HG02970 (cell line): ENCODE results near the gene SRGAP2C.
"Not testable (repeated sequence)": the region's sequence is repeated elsewhere in the genome, so short reads cannot be mapped to it uniquely, and the experiment has no call there.

Experiments
- ATAC-seq: cut with Tn5 transposase; IDR thresholded peaks from one replicate; pipeline ENCODE4 v1.9.1; 2021; ENCODE audit warnings: mild to moderate bottlenecking, moderate library complexity, moderate number of reproducible peaks; ENCODE audit not compliant: unreplicated experiment, low FRiP score

Gene SRGAP2C

DNA sequence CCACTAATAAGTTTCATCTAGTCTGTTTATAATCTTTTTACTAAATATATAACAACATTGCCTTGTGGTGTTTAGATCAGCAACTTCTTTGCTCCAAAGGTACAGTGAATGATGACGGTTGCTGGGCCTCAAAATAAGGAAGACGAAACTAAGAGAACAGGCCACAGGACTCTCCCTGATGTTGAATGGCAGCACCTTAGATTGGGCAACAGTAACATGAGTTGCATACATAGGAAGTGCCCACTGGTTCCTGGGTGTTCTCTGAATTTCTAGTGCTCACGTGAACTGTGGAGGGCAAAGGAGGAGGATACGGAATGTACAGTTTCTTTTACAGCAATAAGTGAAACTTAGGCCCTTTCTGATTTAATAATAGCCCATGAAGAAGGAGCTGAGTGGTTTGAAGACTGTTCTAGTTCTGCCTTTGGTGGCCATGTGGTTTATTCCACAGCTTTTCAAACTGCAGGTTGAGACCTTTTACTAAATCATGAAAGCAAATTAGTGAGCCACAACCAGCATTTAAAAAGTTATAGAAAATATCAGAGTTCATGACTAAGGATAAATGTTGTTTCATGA is 86.5 kb downstream of the SRGAP2C start:
- ATAC-seq: not testable (repeated sequence)

GRCh38 chr1:121275435-121275834 is 90.7 kb downstream of the SRGAP2C start:
- ATAC-seq: not testable (repeated sequence)

GRCh38 chr1:121278202-121278601 is 93.4 kb downstream of the SRGAP2C start:
- ATAC-seq: not testable (repeated sequence)

DNA sequence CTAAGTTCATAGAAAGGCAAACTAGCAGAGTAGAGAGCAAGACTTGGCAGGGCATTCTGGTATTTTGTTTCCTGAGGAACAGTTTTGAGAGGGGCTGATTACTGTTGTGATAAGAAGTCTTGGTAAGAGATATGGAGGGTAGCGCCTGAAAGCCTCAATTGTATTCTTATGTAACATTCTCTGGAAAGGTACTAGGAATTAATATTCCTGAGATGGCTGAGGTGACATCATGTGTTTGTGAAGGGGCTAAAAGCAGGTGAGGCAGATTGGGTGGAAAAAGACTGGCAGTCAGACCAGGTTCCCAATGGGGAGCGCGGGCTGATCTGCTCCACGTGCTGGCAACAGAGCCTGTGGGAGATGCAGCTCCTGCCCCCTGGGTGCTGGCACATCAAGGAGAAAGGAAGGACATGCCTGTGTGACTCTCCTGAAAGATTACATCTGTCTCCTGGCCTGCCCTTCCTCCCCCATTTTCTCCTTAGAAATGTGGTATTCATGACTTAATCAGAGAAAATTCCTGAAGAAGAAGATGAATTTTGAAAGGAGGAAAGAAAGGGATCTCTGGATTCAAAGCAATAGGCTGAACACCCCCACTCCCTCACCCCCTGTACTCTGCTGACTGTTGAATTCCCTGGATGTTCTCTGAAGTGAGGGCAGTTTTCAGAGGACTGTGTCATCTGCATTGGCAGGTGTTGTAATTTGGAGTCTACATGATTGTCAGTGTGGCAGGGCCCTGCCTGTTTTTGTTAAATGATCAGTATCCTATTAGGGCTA is 94.2 kb downstream of the SRGAP2C start:
- ATAC-seq: not testable (repeated sequence)

DNA sequence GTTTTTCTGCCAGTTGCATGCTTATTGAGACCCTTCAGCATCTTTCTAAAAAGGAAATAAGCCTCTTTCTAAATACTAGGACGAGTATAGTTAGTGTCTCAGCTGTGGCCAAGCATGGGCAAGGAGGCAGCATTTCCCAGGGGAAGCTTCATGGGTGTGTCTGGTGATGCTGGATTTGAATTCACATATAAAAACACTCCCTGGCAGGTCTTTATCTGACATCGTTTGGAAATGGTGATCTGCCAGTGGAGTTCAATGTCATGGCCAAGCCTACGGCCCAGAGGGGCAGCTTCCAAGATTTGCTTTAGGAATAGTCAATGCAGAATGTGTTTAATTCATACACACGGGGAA is 94.7 kb downstream of the SRGAP2C start:
- not testable (repeated sequence) for ATAC-seq

DNA sequence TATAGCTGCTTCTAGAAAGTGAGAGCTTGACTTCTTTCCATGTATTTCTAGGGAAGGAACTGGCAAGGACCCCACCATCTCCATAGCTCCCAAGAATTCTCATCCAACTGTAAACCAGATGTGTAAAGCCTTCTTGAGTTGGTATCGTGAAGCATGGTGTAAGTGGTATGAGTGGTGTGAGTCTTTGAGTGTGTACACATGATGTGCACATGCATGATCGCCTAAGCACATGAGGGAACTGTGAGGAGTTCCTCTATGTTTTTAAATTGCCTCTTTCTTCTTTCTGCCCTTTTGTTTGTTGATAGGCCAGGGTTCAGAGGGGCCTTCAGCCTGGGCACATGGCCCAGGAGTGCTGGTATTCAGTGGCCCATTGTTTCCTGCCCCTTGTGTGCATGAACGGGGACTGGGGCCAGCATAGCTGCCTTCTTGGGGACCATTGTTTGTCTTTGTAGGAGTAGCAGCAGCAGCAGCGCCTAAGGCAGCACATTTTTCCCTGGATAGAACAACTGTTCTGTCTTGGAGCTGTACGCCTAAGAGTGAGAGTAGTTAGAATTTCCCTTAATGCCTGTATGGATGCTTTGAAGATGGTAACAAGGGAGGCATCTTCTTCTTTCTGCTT is 96.0 kb downstream of the SRGAP2C start:
- ATAC-seq: not testable (repeated sequence)

- not testable (repeated sequence) for ATAC-seq
These were observed 96.7 kb downstream of the SRGAP2C start for GRCh38 chr1:121281480-121281879.

DNA sequence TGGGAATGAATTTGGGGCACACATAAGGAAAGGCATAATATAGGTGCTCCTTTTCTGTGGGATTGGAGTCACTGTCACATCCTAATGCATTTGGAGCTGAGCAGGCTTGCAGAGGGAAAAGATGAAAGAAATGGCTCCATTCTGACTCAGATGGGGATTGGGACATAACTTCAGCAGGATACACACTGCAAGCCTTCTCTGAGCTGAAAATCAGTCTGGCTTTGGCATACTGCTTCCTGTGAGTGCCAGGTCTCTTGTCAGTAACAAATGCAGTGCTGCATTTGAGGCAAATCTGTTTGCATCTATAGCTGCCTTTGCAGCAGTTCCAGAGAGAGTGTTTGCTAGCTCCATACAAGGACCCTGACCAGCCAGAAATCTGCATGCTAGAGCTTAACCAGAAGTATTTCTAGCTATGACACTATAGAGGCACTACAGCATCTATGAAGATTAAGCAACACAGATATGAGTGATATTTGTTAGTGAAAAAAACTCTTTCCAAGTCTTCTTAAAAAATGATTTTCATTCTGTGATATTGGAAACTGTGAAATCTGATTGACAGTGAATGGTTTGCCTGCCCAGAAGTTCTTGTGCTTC is 98.9 kb downstream of the SRGAP2C start:
- ATAC-seq: not testable (repeated sequence)

DNA sequence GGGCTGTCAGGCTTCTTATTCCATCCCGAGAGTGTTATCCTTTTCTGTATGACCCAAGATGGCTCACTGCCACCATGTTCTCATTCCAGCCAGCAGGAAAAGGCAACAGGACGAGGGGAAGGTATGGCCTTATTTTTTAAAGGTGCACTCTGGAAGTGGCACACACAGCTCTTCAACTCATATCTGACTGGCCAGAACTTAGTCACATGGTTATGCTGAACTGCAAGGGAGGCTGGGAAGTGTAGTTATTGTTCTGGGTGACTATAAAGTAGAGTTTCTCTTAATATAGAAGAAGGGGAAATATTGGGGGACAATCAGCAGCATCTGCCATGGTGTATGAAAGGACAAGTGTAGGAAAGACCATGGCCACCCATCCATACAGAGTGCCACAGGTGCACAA is 107.8 kb downstream of the SRGAP2C start:
- ATAC-seq: not testable (repeated sequence)

- not testable (repeated sequence) for ATAC-seq
These were observed 108.8 kb downstream of the SRGAP2C start for GRCh38 chr1:121293263-121294204.

DNA sequence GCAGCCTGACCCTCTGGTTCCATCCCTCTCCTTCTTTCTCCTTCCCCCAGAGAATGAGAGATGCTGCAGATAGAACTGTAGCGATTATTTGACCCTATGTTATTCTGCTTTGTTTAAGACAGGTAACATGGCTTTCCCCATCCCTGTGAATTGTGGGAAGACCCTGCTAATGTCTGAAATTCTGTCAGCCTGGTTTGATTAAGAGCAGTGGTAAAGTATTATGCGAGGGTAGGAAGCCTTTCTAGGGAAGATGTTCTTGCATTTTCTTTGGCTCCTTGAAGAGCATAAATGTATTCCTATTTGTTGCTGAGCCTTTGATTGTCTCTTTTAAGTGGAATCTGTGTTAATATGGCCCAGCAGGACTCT is 109.4 kb downstream of the SRGAP2C start:
- not testable (repeated sequence) for ATAC-seq

DNA sequence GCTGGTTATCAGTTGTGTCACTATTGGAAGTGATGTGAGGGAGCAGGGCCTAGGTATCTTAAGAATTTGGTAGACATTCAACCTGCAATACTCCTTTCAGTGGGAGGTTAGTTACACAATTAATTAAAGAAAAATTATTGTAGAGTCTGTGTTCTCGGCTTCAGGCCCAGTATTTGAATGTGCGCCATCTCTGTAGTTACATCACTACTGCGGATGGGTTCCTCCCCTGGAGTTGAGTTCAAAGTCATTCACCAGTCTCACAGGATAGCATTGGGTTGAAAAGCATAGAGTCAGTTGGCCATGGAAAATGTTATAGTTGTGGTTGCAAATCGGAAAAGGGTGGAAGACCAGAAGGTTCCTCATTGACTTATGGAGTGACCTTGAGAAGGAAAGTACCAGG is 111.8 kb downstream of the SRGAP2C start:
- ATAC-seq: not testable (repeated sequence)

GRCh38 chr1:121298529-121298928 is 113.8 kb downstream of the SRGAP2C start:
- ATAC-seq: not testable (repeated sequence)

DNA sequence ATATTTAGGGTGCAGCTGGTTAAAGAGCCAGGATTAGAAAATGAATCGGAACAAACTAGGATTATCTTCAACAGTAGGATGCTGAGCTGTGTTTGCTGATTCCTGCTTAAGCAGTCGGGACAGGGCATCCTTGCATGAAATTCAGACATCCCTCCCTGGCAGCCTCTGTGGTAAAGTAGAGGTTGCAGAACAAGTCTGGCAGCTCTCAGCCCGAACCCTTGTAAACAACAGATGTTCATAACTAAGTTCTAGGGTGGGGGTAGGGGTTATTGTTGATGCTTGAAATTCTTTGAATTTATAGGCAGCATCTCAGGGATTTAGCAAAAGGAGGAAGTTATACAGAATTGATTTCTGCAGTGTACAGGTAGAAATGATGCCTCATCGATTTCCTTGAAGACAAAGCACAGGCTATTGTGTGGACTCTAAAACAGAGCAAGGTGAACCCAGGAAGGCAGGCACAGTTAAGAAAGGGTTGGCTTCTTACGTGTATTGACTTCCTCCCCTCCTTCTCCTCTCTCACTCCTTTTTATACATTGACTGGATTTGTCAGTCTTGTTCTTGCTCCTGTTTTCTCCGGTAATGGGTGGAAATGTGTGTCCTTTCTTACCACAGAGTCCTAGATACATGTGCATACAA is 114.9 kb downstream of the SRGAP2C start:
- ATAC-seq: not testable (repeated sequence)

DNA sequence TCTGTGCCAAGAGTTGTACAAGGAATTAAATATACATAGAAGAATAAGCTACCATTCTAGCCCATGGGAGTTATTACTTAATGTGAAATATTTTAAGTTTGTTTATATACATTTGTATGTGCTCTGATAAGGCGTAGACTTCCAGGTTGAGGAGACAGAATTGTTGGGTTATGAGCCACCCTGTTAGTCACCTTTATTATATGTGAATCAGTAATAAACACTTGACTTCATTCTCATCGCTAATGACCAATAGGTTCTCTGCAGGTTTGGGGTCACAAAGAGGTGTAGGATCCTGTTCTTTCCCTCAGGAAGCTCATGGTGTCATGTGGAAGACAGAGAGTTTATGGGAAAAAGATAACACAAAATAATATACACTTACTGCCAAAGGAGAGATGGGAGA is 117.1 kb downstream of the SRGAP2C start:
- not testable (repeated sequence) for ATAC-seq

DNA sequence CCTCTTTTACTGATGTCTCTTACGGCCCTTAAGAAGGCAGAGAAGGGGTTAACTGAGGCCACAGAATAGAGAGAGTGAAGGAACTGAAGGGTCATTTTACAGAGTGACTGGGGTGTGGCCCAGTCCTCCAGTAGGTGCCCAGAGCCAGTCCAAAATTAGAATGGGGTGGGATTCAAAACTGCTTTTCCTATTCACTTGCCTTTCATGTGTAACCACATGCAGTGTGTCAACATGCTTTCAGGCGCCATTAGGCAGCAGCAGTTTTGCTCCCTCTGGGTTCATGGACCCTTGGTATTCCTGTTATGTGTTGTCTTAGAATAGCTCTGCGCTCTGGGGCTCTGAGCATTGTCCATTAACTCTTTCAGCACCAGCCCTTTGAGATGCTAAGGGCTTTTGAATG is 123.0 kb downstream of the SRGAP2C start:
- ATAC-seq: not testable (repeated sequence)

GRCh38 chr1:121315509-121315908 is 130.7 kb downstream of the SRGAP2C start:
- not testable (repeated sequence) for ATAC-seq

GRCh38 chr1:121316081-121316480 is 131.3 kb downstream of the SRGAP2C start:
- not testable (repeated sequence) for ATAC-seq
